MCF 10A (cell line): ENCODE measurements around the gene SH2B3. TPM values are rescaled to one million over a fixed set of nuclear protein-coding genes. Genes with fewer than 3 reads are reported as not detected.

Source experiments
- Bru-seq: library from RNA; stranded (reverse); fragments of 400-500 nt; gene quantifications from one replicate; lab custom pipeline; 2021; lab: Mats Ljungman, UMichigan
- BruChase-seq, 2 experiments: library from RNA; stranded (reverse); fragments of 400-500 nt; gene quantifications; one replicate each; lab custom pipeline; 2021; lab: Mats Ljungman, UMichigan
- BruUV-seq: library from RNA; stranded (reverse); fragments of 400-500 nt; replicated peaks from 2 replicates; lab custom pipeline; 2021; lab: Mats Ljungman, UMichigan
- CTCF ChIA-PET: fragments of 300-600 bp; sonication (Branson Sonifier 250); formaldehyde crosslinking; extraction: SDS; loops from one replicate; lab custom pipeline; 2021; ENCODE audit warnings: antibody characterized with exemption, inconsistent platforms; lab: Yijun Ruan, JAX
- POLR2A ChIA-PET: fragments of 300-600, 350-650 bp; sonication (Branson Sonifier 250); formaldehyde crosslinking; extraction: SDS; loops from one replicate; lab custom pipeline; 2020; ENCODE audit warnings: antibody characterized with exemption, inconsistent platforms; lab: Yijun Ruan, JAX
- DNase-seq: peaks from one replicate; pipeline ENCODE4 v3.0.0-alpha.2; 2018; ENCODE audit not compliant: unreplicated experiment
- H3K27ac Mint-ChIP-seq: one replicate; pipeline ENCODE4 v1.8.0; 2022; ENCODE audit warnings: mild to moderate bottlenecking, low read depth, mixed read lengths; ENCODE audit not compliant: unreplicated experiment
- H3K27me3 Mint-ChIP-seq: one replicate; pipeline ENCODE4 v1.8.0; 2022; ENCODE audit warnings: mixed read lengths; ENCODE audit not compliant: insufficient read depth, unreplicated experiment
- H3K36me3 Mint-ChIP-seq: one replicate; pipeline ENCODE4 v1.8.0; 2022; ENCODE audit warnings: mild to moderate bottlenecking, moderate library complexity, mixed read lengths; ENCODE audit not compliant: insufficient read depth, unreplicated experiment
- H3K4me1 Mint-ChIP-seq: one replicate; pipeline ENCODE4 v1.8.0; 2022; ENCODE audit warnings: mixed read lengths; ENCODE audit not compliant: insufficient read depth, unreplicated experiment
- H3K4me3 Mint-ChIP-seq: one replicate; pipeline ENCODE4 v1.8.0; 2022; ENCODE audit warnings: mild to moderate bottlenecking, moderate library complexity, mixed read lengths; ENCODE audit not compliant: unreplicated experiment
- H3K9me3 Mint-ChIP-seq: one replicate; pipeline ENCODE4 v1.8.0; 2022; ENCODE audit warnings: mixed read lengths; ENCODE audit not compliant: unreplicated experiment
- CTCF ChIP-seq: fragments of 200-600 bp; IDR thresholded peaks from one replicate; pipeline ENCODE4 v1.8.0; 2022; ENCODE audit warnings: antibody characterized with exemption, mild to moderate bottlenecking; ENCODE audit not compliant: unreplicated experiment
- intact Hi-C: fragments of 100-400 bp; cut with micrococcal nuclease; formaldehyde crosslinking; loops from 2 replicates; pipeline ENCODE4 v1.14.1; 2022
- long read RNA-seq: library from polyadenylated mRNA; stranded (forward); transcript quantifications from one replicate; pipeline ENCODE4 v2.0.0, GENCODE V29; 2022
- total RNA-seq: library from RNA; stranded (reverse); gene quantifications from 2 replicates; pipeline ENCODE4 v1.2.3, GENCODE V29; 2022

Gene SH2B3
- total RNA-seq = 4.5 and 5.1 TPM in 2 replicates
- Bru-seq, nascent RNA = percentile 45 among the genes with signal in this experiment
- BruChase-seq, experiment 1, labeled RNA remaining after a 6-hour chase = percentile 48 among the genes with signal in this experiment
- percentile 44 among the genes with signal in this experiment for BruChase-seq, experiment 2, labeled RNA remaining after a 2-hour chase
- long read RNA-seq, full-length matches to known transcripts = 2 of 6 reads
- long read RNA-seq, partial matches to known transcripts = 0 of 6 reads
- long read RNA-seq, other reads (novel, unspliced or antisense) = 4 of 6 reads

- Mint-ChIP-seq H3K9me3 (no peaks in the 10 kb centered on the region), H3K36me3 (peaks cover 7% of the 10 kb centered on the region), H3K4me3 (peak within 1 kb of the TSS; percentile 83), H3K27me3 (no peaks in the 10 kb centered on the region), H3K27ac (peak within 1 kb of the TSS; percentile 76), H3K4me1 (peaks cover 4% of the 10 kb centered on the region)
- DNase-seq = peak; percentile 53
- no peak for TF ChIP-seq CTCF
- ChIA-PET CTCF (no interaction called here), POLR2A (interaction anchor here (0.6 kb wide), 1 partner anchor 39 kb away, joined by 3 read pairs; no protein-coding TSS in a partner anchor)
- intact Hi-C loops = no loop called here
- BruUV-seq = no TSS peak
These were observed at the start of gene SH2B3 for GRCh38 chr12:111405859-111406473. Gene SH2B3 (plus strand): TSS chr12:111405923. CDS start chr12:111418146, 12,223 bp downstream.

GRCh38 chr12:111359231-111359913 lies 46.4 kb upstream of the SH2B3 start:
- H3K9me3 Mint-ChIP-seq = no peaks in the 10 kb centered on the region
- BruUV-seq = no TSS peak

GRCh38 chr12:111359914-111360276 lies 45.8 kb upstream of the SH2B3 start:
- no peak overlapping the region for H3K27ac Mint-ChIP-seq
- no peaks in the 10 kb centered on the region for H3K27me3 Mint-ChIP-seq
- H3K4me3 Mint-ChIP-seq = no peak overlapping the region
- BruUV-seq = no TSS peak
- no peaks in the 10 kb centered on the region for H3K4me1 Mint-ChIP-seq
- ChIA-PET CTCF (interaction anchor here (0.6 to 2.3 kb wide), 2 partner anchors 20 to 36 kb away, joined by 3 to 8 read pairs; no protein-coding TSS in a partner anchor), POLR2A (no interaction called here)
- no peak for DNase-seq
- H3K36me3 Mint-ChIP-seq = peaks cover 4% of the 10 kb centered on the region
- TF ChIP-seq CTCF = no peak
- intact Hi-C loops = no loop called here
- H3K9me3 Mint-ChIP-seq = no peaks in the 10 kb centered on the region

More at GRCh38 chr12:111359231-111359913, 46.4 kb upstream of the SH2B3 start:
- Mint-ChIP-seq H3K4me3 (no peak overlapping the region), H3K27me3 (no peaks in the 10 kb centered on the region), H3K4me1 (no peaks in the 10 kb centered on the region), H3K27ac (no peak overlapping the region), H3K36me3 (peaks cover 4% of the 10 kb centered on the region)
- POLR2A ChIA-PET = no interaction called here
- CTCF ChIA-PET = interaction anchor here (1.0 to 2.3 kb wide), 2 partner anchors 9 to 37 kb away, joined by 3 to 8 read pairs; no protein-coding TSS in a partner anchor
- intact Hi-C loops = no loop called here
- TF ChIP-seq CTCF = no peak
- DNase-seq = no peak
